Sigmoid colon (tissue), 3 donors: ENCODE results near the gene GSTT2B.
"Not testable (repeated sequence)": the region's sequence is repeated elsewhere in the genome, so short reads cannot be mapped to it uniquely, and the experiment has no call there.

Experiments
- POLR2A ChIP-seq, 2 donors: fragments of 450-650 bp; IDR thresholded peaks; one replicate each; pipeline ENCODE4 v1.6.1; 2016; ENCODE audit warnings: antibody characterized with exemption in 2 of 2, mild to moderate bottlenecking in 2 of 2, moderate library complexity in 2 of 2
- TF ChIP-seq, protein P1 (sequence below), 4 experiments: fragments of 450-650 bp in 3 of 4; fragments of 200-600 bp in 1 of 4; IDR thresholded peaks; one replicate each; pipeline ENCODE4 v1.5.1; 2016 to 2019; ENCODE audit warnings: antibody characterized with exemption in 4 of 4, mild to moderate bottlenecking in 3 of 4, moderate library complexity in 2 of 4

DNA sequence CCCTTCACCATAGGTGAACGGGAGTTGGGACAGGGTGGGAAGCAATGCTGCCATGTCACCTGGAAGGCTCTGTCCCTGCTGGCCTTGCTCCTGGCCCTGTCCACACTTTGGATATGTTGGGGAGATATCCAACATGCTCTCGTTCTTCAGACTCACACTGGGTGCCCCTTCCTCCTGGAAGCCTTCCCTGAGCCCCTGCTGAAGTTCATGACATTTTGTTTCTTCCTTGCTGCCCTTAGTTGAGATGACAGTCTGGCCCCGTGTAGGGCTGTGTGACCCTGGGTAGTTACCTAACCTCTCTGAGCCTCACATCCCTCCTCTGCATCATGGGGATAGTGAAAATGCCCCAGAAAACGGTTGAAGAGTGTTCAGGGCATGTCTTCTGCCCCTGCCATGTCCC, 7.5 kb downstream of the GSTT2B start:
- TF ChIP-seq, protein P1, sequence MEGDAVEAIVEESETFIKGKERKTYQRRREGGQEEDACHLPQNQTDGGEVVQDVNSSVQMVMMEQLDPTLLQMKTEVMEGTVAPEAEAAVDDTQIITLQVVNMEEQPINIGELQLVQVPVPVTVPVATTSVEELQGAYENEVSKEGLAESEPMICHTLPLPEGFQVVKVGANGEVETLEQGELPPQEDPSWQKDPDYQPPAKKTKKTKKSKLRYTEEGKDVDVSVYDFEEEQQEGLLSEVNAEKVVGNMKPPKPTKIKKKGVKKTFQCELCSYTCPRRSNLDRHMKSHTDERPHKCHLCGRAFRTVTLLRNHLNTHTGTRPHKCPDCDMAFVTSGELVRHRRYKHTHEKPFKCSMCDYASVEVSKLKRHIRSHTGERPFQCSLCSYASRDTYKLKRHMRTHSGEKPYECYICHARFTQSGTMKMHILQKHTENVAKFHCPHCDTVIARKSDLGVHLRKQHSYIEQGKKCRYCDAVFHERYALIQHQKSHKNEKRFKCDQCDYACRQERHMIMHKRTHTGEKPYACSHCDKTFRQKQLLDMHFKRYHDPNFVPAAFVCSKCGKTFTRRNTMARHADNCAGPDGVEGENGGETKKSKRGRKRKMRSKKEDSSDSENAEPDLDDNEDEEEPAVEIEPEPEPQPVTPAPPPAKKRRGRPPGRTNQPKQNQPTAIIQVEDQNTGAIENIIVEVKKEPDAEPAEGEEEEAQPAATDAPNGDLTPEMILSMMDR (IDR thresholded peaks at IDR 0.05): not testable (repeated sequence)
- not testable (repeated sequence) for TF ChIP-seq POLR2A (IDR thresholded peaks at IDR 0.05)
